H9 (cell line): ENCODE measurements around the gene SCRG1. TPM values are rescaled to one million over a fixed set of nuclear protein-coding genes. Genes with fewer than 3 reads are reported as not detected.

Experiments used
- DNase-seq: peaks from one replicate; pipeline ENCODE4 v3.0.0-alpha.2; 2017
- H2AFZ ChIP-seq: one replicate; pipeline ENCODE4 v1.6.1; 2013; ENCODE audit warnings: mild to moderate bottlenecking, low read length, control low read depth, moderate library complexity
- H2AK5ac ChIP-seq: 2 replicates; pipeline ENCODE4 v1.6.1; 2013; ENCODE audit warnings: low read length, control low read depth, mixed read lengths; ENCODE audit not compliant: insufficient read length
- H2BK120ac ChIP-seq: one replicate; pipeline ENCODE4 v1.6.1; 2013; ENCODE audit warnings: low read depth, mild to moderate bottlenecking, low read length, control low read depth, inconsistent platforms; ENCODE audit not compliant: poor library complexity, severe bottlenecking
- H2BK12ac ChIP-seq: 2 replicates; pipeline ENCODE4 v1.6.1; 2013; ENCODE audit warnings: low read length, control low read depth, mixed read lengths, low read depth; ENCODE audit not compliant: insufficient read length
- H2BK15ac ChIP-seq: 2 replicates; pipeline ENCODE4 v1.6.1; 2013; ENCODE audit warnings: low read depth, low read length, control low read depth
- H2BK20ac ChIP-seq: one replicate; pipeline ENCODE4 v1.6.1; 2013; ENCODE audit warnings: low read depth, mild to moderate bottlenecking, low read length, control low read depth, inconsistent platforms; ENCODE audit not compliant: poor library complexity, severe bottlenecking
- H2BK5ac ChIP-seq: 2 replicates; pipeline ENCODE4 v1.6.1; 2013; ENCODE audit warnings: low read length, control low read depth, mixed read lengths; ENCODE audit not compliant: insufficient read length
- H3K14ac ChIP-seq: 2 replicates; pipeline ENCODE4 v1.6.1; 2013; ENCODE audit warnings: low read length, control low read depth; ENCODE audit not compliant: insufficient read depth
- H3K18ac ChIP-seq: 2 replicates; pipeline ENCODE4 v1.6.1; 2013; ENCODE audit warnings: low read depth, mild to moderate bottlenecking, mixed read lengths, low read length, control low read depth; ENCODE audit not compliant: insufficient read length
- H3K23ac ChIP-seq: 2 replicates; pipeline ENCODE4 v1.6.1; 2013; ENCODE audit warnings: low read length, control low read depth, mixed read lengths, low read depth; ENCODE audit not compliant: insufficient read length
- H3K23me2 ChIP-seq: 2 replicates; pipeline ENCODE4 v1.6.1; 2013; ENCODE audit warnings: low read depth, mild to moderate bottlenecking, mixed read lengths, low read length, control low read depth; ENCODE audit not compliant: insufficient read length, poor library complexity, severe bottlenecking
- H3K27ac ChIP-seq: 2 replicates; pipeline ENCODE4 v1.5.1; 2013; ENCODE audit warnings: low read length, control low read depth, mixed read lengths, low read depth; ENCODE audit not compliant: insufficient read length
- H3K27me3 ChIP-seq: 2 replicates; pipeline ENCODE4 v1.6.1; 2013; ENCODE audit warnings: low read length, control low read depth, inconsistent platforms; ENCODE audit not compliant: insufficient read depth
- H3K4ac ChIP-seq: 2 replicates; pipeline ENCODE4 v1.6.1; 2013; ENCODE audit warnings: low read depth, mild to moderate bottlenecking, control low read depth, inconsistent platforms, low read length, moderate library complexity
- H3K4me1 ChIP-seq: 2 replicates; pipeline ENCODE4 v1.6.1; 2013; ENCODE audit warnings: low read length, control low read depth, inconsistent platforms; ENCODE audit not compliant: insufficient read depth
- H3K4me2 ChIP-seq: 2 replicates; pipeline ENCODE4 v1.6.1; 2013; ENCODE audit warnings: low read length, control low read depth, mixed read lengths; ENCODE audit not compliant: insufficient read length, insufficient read depth
- H3K56ac ChIP-seq: 2 replicates; pipeline ENCODE4 v1.6.1; 2013; ENCODE audit warnings: low read depth, mild to moderate bottlenecking, mixed read lengths, low read length, control low read depth; ENCODE audit not compliant: insufficient read length
- H3K79me1 ChIP-seq: 2 replicates; pipeline ENCODE4 v1.6.1; 2013; ENCODE audit warnings: low read depth, mild to moderate bottlenecking, moderate library complexity, low read length, control low read depth, inconsistent platforms; ENCODE audit not compliant: insufficient read depth, poor library complexity, severe bottlenecking
- H3K79me2 ChIP-seq: 2 replicates; pipeline ENCODE4 v1.6.1; 2013; ENCODE audit warnings: low read length, control low read depth, inconsistent platforms; ENCODE audit not compliant: insufficient read depth
- H3K9ac ChIP-seq: 2 replicates; pipeline ENCODE4 v1.6.1; 2013; ENCODE audit warnings: low read length, control low read depth, mixed read lengths; ENCODE audit not compliant: insufficient read length; ENCODE audit errors: extremely low read depth
- H3K9me3 ChIP-seq: one replicate; pipeline ENCODE4 v1.6.1; 2013; ENCODE audit warnings: low read depth, low read length, inconsistent platforms; ENCODE audit not compliant: control insufficient read depth
- H3T11ph ChIP-seq: one replicate; pipeline ENCODE4 v1.6.1; 2013; ENCODE audit warnings: mild to moderate bottlenecking, low read length, control low read depth, inconsistent platforms
- H4K20me1 ChIP-seq: one replicate; pipeline ENCODE4 v1.6.1; 2013; ENCODE audit not compliant: control insufficient read depth, insufficient read length, insufficient read depth
- H4K5ac ChIP-seq: 2 replicates; pipeline ENCODE4 v1.6.1; 2013; ENCODE audit warnings: low read depth, mild to moderate bottlenecking, mixed read lengths, low read length, control low read depth; ENCODE audit not compliant: insufficient read length
- H4K8ac ChIP-seq: replicated peaks from 2 replicates; pipeline ENCODE4 v1.6.1; 2013; ENCODE audit warnings: low read length, control low read depth, mixed read lengths, low read depth; ENCODE audit not compliant: insufficient read length
- H4K91ac ChIP-seq: 2 replicates; pipeline ENCODE4 v1.6.1; 2013; ENCODE audit warnings: low read depth, mild to moderate bottlenecking, moderate library complexity, mixed read lengths, low read length, control low read depth; ENCODE audit not compliant: insufficient read length
- H3K27ac Mint-ChIP-seq, 3 experiments: 2 replicates in 2 of 3; 3 replicates in 1 of 3; pipeline ENCODE4 v1.8.0; 2020 to 2021; ENCODE audit warnings: mixed read lengths in 3 of 3, mild to moderate bottlenecking in 1 of 3, moderate library complexity in 1 of 3
- H3K27me3 Mint-ChIP-seq: 2 replicates; pipeline ENCODE4 v1.8.0; 2021; ENCODE audit warnings: low read depth, mild to moderate bottlenecking, moderate library complexity, mixed read lengths
- H3K36me3 Mint-ChIP-seq, 3 experiments: 2 replicates in 2 of 3; 3 replicates in 1 of 3; pipeline ENCODE4 v1.8.0; 2020 to 2021; ENCODE audit warnings: low read depth in 3 of 3, mixed read lengths in 3 of 3; ENCODE audit not compliant: insufficient read depth in 1 of 3
- H3K4me1 Mint-ChIP-seq, 2 experiments: 2 replicates each; pipeline ENCODE4 v1.8.0; 2020; ENCODE audit warnings: mixed read lengths in 2 of 2
- H3K4me3 Mint-ChIP-seq, 2 experiments: 2 replicates in 1 of 2; 3 replicates in 1 of 2; pipeline ENCODE4 v1.8.0; 2020 to 2021; ENCODE audit warnings: mild to moderate bottlenecking in 2 of 2, mixed read lengths in 2 of 2, moderate library complexity in 1 of 2
- H3K9me3 Mint-ChIP-seq, 2 experiments: 2 replicates in 1 of 2; 3 replicates in 1 of 2; pipeline ENCODE4 v1.8.0; 2020; ENCODE audit warnings: mild to moderate bottlenecking in 2 of 2, mixed read lengths in 2 of 2, moderate library complexity in 1 of 2
- CTCF ChIP-seq: fragments of 200-600 bp; sonication (generic); conservative IDR thresholded peaks from 3 replicates; pipeline ENCODE4 v1.8.0; 2021; ENCODE audit warnings: antibody characterized with exemption, mild to moderate bottlenecking
- WGBS: extraction: QIAGEN DNeasy Blood & Tissue Kit; methylation state at CpG from one replicate; pipeline ENCODE4 v1.1.7; 2013; ENCODE audit warnings: missing lambda C conversion rate, low lambda C conversion rate, mixed read lengths; ENCODE audit not compliant: insufficient read length; ENCODE audit errors: extremely low coverage; 5-methylcytosine and 5-hydroxymethylcytosine counted together
- total RNA-seq: library from RNA; stranded (reverse); gene quantifications from 2 replicates; pipeline ENCODE4 v1.2.1, GENCODE V29; 2021

Gene SCRG1
- total RNA-seq, 1 experiment from 2014 or later = not detected

GRCh38 chr4:173337463-173337862 is 61.5 kb downstream of the SCRG1 start:
- no peak overlapping the region for H2BK120ac ChIP-seq
- no peaks in the 10 kb centered on the region for H3K27me3 ChIP-seq
- no peak overlapping the region for H3K4me3 Mint-ChIP-seq
- no peaks in the 10 kb centered on the region for H4K20me1 ChIP-seq
- no peak overlapping the region for H2BK12ac ChIP-seq
- H3K79me1 ChIP-seq = no peaks in the 10 kb centered on the region
- H3K4me1 ChIP-seq = no peaks in the 10 kb centered on the region
- DNase-seq = no peak
- no peak overlapping the region for H2BK20ac ChIP-seq
- no peak overlapping the region for H3K27ac ChIP-seq
- peaks cover 6% of the 10 kb centered on the region; the same call in 1 of the 2 replicates for H3K79me2 ChIP-seq
- no peak overlapping the region for H3K27ac Mint-ChIP-seq
- no CpG with 5 or more reads among the region's 2 CpGs for WGBS
- no peak overlapping the region for H3K56ac ChIP-seq
- no peak overlapping the region for H3K4ac ChIP-seq
- H2AK5ac ChIP-seq = no peak overlapping the region
- H3K4me2 ChIP-seq = no peak overlapping the region
- no peak for TF ChIP-seq CTCF
- peaks cover 8% of the 10 kb centered on the region for H3K23me2 ChIP-seq
- H3K9me3 ChIP-seq = no peaks in the 10 kb centered on the region
- H4K8ac ChIP-seq = no peak overlapping the region
- peaks cover 23 to 39% of the 10 kb centered on the region in 2 experiments for H3K4me1 Mint-ChIP-seq
- no peak overlapping the region for H3K14ac ChIP-seq
- H3K27me3 Mint-ChIP-seq = peaks cover 2% of the 10 kb centered on the region; the same call in 1 of the 2 replicates
- no peak overlapping the region for H3T11ph ChIP-seq
- H3K36me3 Mint-ChIP-seq = peaks cover 15 to 16% (median 16%) of the 10 kb centered on the region in 3 experiments
- no peak overlapping the region for H4K5ac ChIP-seq
- H2AFZ ChIP-seq = no peak overlapping the region
- no peak overlapping the region for H3K9ac ChIP-seq
- no peak overlapping the region for H2BK15ac ChIP-seq
- no peak overlapping the region for H2BK5ac ChIP-seq
- peaks cover 5 to 8% of the 10 kb centered on the region in 2 experiments; a peak in 3 of 5 replicates for H3K9me3 Mint-ChIP-seq
- no peak overlapping the region for H3K18ac ChIP-seq
- no peak overlapping the region for H4K91ac ChIP-seq
- H3K23ac ChIP-seq = no peak overlapping the region
